T-helper 17 cell (primary cell): Measurements from ENCODE around the gene TRAF3IP3. TPM values are rescaled to one million over a fixed set of nuclear protein-coding genes. Genes with fewer than 3 reads are reported as not detected.

ENCODE experiments used
- ATAC-seq: fragments of 150-1000 bp; cut with Tn5 transposase; 2 replicates; pipeline ENCODE4 v1.10.0; 2021; ENCODE audit warnings: mild to moderate bottlenecking, moderate library complexity
- DNase-seq, 3 donors: peaks; one replicate each; pipeline versions ENCODE4 v3.0.0 to v3.0.0-alpha.2; 2020 to 2021
- H3K9me3 ChIP-seq: one replicate; pipeline ENCODE4 v1.7.0; 2013; ENCODE audit warnings: low read length, mild to moderate bottlenecking; ENCODE audit not compliant: control insufficient read depth, poor library complexity, severe bottlenecking
- H3K27ac Mint-ChIP-seq: one replicate; pipeline ENCODE4 v1.8.0; 2022; ENCODE audit warnings: mild to moderate bottlenecking, moderate library complexity, mixed read lengths
- H3K27me3 Mint-ChIP-seq: one replicate; pipeline ENCODE4 v1.8.0; 2022; ENCODE audit warnings: mixed read lengths
- H3K36me3 Mint-ChIP-seq: one replicate; pipeline ENCODE4 v1.8.0; 2022; ENCODE audit warnings: low read depth, mixed read lengths
- H3K4me1 Mint-ChIP-seq: one replicate; pipeline ENCODE4 v1.8.0; 2022; ENCODE audit warnings: mild to moderate bottlenecking, mixed read lengths
- H3K4me3 Mint-ChIP-seq: one replicate; pipeline ENCODE4 v1.8.0; 2022; ENCODE audit warnings: mild to moderate bottlenecking, moderate library complexity, mixed read lengths
- total RNA-seq, 4 donors: library from RNA in 2 of 4; stranded (reverse) in 2 of 4; gene quantifications; one replicate each; pipeline ENCODE4 v1.2.3 and lab custom pipeline; 2022 to 2026

Gene TRAF3IP3
- total RNA-seq, 2 donors from 2014 or later = 286 to 288 TPM

DNA sequence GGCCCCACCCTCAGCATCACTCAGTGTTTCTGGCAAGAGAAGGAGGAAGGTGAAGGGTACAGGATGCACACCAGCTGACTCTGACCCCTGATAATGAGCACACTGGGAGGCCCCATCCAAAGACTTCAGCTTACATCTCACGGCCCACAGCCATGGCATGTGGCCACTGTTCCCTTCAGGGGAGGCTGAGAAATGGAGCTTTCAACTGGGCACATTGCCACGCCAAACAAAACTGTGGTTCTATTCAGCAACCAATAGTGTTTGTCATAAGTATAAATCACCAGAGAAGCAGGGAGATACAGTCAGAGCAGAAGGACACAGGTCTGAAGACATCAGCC is 12.7 kb upstream of the TRAF3IP3 start:
- H3K27me3 Mint-ChIP-seq = no peaks in the 10 kb centered on the region
- ATAC-seq (no peak), DNase-seq (no peak)
- H3K4me3 Mint-ChIP-seq = no peak overlapping the region
- peak overlapping the region; percentile 82 for H3K27ac Mint-ChIP-seq
- peaks cover 2% of the 10 kb centered on the region for H3K36me3 Mint-ChIP-seq
- peaks cover 20% of the 10 kb centered on the region for H3K4me1 Mint-ChIP-seq
- H3K9me3 ChIP-seq = no peaks in the 10 kb centered on the region

DNA sequence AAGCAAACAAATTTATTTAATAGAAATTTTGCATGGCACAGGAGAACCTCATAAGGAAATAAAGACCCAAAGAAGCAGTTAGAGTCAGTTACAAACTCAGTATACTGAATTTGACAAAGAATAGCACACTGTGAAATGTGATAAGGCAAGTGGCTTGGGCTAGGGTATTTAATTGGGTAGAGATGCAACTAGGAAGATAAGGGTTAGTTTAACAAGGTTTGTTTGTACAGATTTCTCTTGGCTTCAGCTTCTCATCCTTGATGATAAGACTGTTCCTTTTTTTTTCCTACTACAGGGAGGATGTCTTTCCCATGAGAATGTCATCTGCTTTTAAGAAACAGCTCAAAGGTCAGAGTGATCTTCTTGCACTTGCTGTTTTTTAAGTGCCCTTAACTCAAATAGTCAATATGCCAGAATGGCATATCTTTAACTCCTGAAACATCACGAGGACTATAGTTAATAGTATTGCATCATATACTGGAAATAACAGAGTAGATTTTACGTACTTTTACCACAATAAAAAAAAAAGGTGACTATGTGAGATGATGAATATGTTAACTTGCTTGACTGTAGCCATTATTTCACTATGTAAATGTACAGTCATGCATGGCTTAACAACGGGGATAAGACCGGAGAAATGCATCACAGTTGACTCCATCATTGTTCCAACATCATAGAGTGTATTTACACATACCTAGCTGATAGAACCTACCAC is 9.2 kb upstream of the TRAF3IP3 start:
- no peak overlapping the region for H3K4me3 Mint-ChIP-seq

DNA sequence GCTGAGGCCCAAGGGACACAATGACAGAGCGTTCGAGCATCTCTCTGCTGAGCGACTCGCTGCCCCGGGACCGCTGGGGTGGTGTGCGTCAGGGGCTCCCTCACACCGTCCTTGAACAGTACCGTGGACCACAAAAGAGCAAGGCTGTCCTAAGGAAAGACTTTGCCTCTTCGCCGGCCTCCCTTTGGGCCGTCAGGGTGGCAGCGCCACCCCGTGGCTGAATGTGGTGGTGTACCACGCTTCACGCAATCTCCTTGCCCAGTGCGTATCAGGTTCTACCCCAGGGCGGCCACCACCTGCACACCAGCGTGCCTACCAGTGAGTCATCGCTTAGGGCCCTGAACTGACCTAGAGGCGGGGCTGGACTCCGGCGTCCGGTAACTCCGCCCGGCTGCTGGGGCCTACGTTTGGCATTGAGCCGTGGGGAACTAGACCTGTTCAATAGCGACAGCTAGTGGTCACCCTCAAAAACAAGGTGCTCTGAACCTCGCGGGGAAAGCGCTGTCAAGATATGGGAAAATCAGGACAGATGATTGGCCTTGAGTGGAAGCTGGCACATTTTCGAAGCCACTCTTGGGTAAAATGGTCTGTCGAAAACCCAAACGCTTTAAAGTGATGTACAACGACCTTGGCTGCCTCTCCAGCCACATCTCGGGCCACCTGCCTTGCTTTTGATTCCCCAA is 8.1 kb upstream of the TRAF3IP3 start:
- no peaks in the 10 kb centered on the region for H3K27me3 Mint-ChIP-seq
- peak; percentile 88 for ATAC-seq
- H3K4me1 Mint-ChIP-seq = peaks cover 45% of the 10 kb centered on the region

More for the DNA sequence above, 9.2 kb upstream of the TRAF3IP3 start:
- no peak for ATAC-seq
- H3K27ac Mint-ChIP-seq = peak overlapping the region; percentile 94
- DNase-seq = no peak
- H3K4me1 Mint-ChIP-seq = peaks cover 40% of the 10 kb centered on the region
- H3K27me3 Mint-ChIP-seq = no peaks in the 10 kb centered on the region
- H3K9me3 ChIP-seq = no peaks in the 10 kb centered on the region
- no peaks in the 10 kb centered on the region for H3K36me3 Mint-ChIP-seq

DNA sequence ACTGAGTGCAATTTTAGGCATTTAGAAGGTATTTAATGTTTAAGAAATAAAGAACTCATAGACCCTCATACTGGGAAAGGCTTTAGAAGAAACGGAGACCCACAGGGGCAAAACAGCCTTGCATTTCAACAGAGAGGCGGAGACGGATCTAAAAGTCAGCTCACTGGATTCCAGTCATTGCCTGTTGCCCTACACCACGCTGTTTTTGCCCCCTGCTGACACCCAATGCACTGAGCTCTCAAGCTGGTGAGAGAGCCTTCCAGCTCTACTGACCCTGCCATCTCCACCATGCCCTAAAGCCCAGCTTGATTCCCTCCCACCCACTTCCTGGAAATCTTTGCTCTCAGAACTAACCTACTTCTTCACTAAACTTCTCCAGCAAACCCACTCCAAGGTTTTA is 7.2 kb upstream of the TRAF3IP3 start:
- no peaks in the 10 kb centered on the region for H3K9me3 ChIP-seq
- DNase-seq (no peak), ATAC-seq (no peak)
- Mint-ChIP-seq H3K27me3 (no peaks in the 10 kb centered on the region), H3K4me1 (peaks cover 40% of the 10 kb centered on the region), H3K4me3 (peak overlapping the region; percentile 86), H3K36me3 (no peaks in the 10 kb centered on the region), H3K27ac (peak overlapping the region; percentile 94)

More for the DNA sequence above, 8.1 kb upstream of the TRAF3IP3 start:
- no peaks in the 10 kb centered on the region for H3K9me3 ChIP-seq
- DNase-seq = peak; percentile 70 to 77 (median 75)
- peak overlapping the region; percentile 86 for H3K4me3 Mint-ChIP-seq
- H3K36me3 Mint-ChIP-seq = no peaks in the 10 kb centered on the region
- peak overlapping the region; percentile 94 for H3K27ac Mint-ChIP-seq

DNA sequence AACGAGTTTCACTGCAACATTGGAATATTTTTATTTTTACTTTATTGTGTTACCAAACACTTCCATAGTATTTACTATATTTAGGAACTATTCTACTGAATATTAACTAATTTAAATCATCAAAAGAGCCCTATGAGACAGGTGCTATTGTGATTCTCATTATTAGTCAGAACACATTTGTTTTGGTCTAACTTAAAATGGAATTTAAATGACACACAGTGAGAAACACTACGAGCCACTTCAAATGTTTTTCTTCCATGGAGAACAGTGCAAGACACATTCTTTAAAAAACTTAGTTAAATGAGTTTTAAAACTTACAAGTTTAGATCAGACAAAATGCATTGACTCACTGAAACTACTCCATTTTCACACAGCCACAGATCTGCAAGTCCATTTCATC is 6.6 kb upstream of the TRAF3IP3 start:
- Mint-ChIP-seq H3K4me1 (peaks cover 43% of the 10 kb centered on the region), H3K36me3 (no peaks in the 10 kb centered on the region), H3K27ac (peak overlapping the region; percentile 85), H3K4me3 (no peak overlapping the region), H3K27me3 (no peaks in the 10 kb centered on the region)
- no peaks in the 10 kb centered on the region for H3K9me3 ChIP-seq
- no peak for DNase-seq
- no peak for ATAC-seq

DNA sequence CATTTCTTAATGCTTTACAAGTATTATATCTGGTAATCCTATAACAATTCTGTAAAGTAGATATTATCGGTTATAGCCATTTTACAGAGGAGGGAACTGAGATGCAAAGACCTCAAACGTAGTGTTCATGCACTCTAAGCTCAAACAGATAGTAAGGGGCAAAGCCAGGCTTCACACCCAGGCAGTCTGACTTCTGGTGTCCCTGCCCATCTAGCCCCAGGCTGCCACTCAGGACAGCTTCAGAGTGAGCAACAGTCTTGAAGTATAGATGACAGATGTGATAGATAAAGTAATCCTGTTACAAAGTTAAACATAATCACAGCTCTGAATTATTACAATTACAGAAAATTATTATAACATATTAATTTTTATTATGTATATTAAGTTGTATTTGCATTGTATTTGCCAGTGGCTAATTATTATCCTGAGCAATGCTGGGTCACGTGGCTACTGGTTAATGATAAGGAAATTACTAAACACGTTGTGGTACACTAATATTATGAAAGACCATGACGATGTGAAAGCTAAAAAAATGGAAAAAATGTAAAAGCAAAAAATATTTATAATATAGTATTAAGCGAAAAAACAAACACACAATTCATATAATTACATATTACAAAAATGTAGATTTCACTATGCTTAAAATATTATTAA is 6.1 kb upstream of the TRAF3IP3 start:
- Mint-ChIP-seq H3K27ac (peak overlapping the region; percentile 85), H3K4me1 (peaks cover 44% of the 10 kb centered on the region), H3K27me3 (no peaks in the 10 kb centered on the region), H3K4me3 (no peak overlapping the region), H3K36me3 (no peaks in the 10 kb centered on the region)
- no peak for ATAC-seq
- DNase-seq = no peak
- no peaks in the 10 kb centered on the region for H3K9me3 ChIP-seq

DNA sequence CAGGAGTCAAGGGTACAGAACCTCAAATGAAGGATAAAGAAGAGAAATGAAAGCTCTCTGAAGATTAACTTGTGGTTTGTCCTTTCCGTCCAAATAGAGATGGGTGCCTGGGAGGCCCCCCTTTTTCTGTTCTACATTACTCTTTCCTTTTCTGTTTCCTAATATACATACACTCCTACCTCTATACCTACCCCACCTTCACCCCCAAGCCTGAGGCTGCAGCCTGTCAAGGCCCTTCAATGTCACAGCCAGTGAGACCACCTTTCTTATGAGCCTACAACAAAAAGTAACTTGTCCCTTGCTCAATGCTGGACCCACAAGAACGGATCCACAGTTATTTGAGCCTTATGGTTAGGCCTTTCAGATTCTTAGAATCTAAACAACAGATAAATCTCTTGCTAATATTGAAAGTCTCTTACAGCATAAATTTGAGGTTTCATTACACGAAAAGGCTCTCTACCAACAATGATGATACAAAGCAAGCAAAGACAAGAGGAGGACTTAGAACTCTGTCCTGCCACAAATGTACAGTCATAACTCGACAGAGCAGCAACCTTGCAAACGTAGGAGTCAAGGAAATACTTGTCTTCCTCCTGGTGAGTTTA is 4.1 kb upstream of the TRAF3IP3 start:
- H3K9me3 ChIP-seq = no peaks in the 10 kb centered on the region
- Mint-ChIP-seq H3K27ac (peak overlapping the region; percentile 98), H3K27me3 (no peaks in the 10 kb centered on the region), H3K36me3 (peaks cover 3% of the 10 kb centered on the region), H3K4me1 (peaks cover 59% of the 10 kb centered on the region), H3K4me3 (peak overlapping the region; percentile 86)
- DNase-seq (no peak), ATAC-seq (no peak)

DNA sequence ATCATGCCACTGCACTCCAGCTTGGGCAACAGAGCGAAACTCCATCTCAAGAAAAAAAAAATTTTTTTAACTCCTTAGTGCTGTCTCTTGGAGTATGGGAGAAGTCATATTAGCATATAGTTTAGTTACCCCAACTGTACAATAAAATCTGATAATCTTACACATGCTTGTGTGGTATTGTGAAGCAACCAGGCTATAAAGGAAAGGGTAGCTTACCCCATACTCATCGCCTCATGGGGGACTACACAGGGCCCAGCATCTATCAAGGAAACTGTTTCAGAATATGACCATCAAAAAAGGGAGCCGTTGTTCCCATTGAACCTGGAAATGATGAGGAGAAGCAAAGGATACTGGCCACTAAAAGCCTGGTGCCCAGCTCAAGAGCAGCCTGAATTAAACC is 3.0 kb upstream of the TRAF3IP3 start:
- Mint-ChIP-seq H3K36me3 (peaks cover 3% of the 10 kb centered on the region), H3K27ac (no peak overlapping the region), H3K4me1 (peaks cover 57% of the 10 kb centered on the region), H3K4me3 (no peak overlapping the region), H3K27me3 (no peaks in the 10 kb centered on the region)
- DNase-seq (no peak), ATAC-seq (no peak)
- no peaks in the 10 kb centered on the region for H3K9me3 ChIP-seq

DNA sequence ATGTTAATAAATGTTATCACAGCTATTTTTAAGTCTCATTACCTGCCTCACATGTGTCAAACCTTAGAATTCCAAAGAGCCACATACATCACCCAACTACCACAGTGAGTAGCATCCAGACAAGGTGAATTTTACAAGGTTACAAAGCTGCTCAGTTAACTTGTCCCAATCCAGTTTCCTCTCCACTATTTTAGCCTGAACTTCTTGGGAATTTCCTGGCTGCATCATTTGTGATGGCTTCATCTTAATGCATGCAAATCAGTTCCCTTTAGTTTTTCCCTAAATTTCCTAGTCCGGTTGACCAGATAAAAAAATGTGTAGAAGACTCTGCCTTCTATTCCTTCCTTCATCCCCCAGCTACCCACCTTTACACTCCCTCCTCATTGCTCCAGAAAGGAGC is 597 bp upstream of the TRAF3IP3 start:
- Mint-ChIP-seq H3K36me3 (peaks cover 6% of the 10 kb centered on the region), H3K4me3 (peak overlapping the region; percentile 99), H3K27me3 (no peaks in the 10 kb centered on the region), H3K27ac (no peak overlapping the region), H3K4me1 (peaks cover 63% of the 10 kb centered on the region)
- no peaks in the 10 kb centered on the region for H3K9me3 ChIP-seq
- no peak for ATAC-seq
- DNase-seq = no peak

DNA sequence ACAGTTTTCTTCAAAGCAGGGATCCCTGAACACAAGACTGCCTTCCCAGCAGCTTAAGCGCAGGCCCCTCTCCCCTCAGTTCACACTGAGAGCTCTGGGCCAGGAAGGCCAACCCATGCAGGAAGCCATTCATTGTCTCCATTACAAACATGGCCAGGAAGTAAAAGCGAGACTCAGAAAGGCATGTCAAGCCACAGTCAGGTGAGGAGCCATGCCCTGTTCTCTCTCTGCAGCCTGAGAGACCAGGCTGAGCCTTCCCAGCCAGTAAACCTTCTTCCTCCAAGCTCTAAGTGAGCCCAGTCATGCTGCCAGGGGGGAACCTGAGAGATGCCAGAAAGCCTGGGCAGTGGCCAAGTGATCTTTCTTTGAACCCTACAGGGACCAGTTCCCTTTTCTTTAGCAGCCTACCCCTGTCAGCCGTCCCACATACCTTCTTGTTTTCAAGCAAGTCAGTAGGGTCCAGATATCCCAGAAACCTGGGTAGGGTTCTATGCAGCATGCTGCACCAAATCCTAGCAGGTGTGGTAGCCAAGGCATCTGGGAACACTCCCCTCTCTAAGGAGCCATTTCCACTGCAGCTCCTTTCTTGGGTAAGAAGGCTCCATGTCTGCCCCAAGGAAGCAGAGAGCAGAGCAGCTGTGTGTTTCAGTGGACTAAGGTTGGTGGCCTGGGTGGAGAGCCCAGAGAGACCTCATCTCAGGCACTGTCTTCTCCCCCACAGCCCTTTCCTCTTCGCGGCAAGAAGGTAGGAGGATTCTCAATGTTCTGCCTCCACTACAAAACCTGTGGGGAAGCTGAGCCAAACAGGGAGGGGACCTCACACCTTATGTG is 977 bp downstream of the TRAF3IP3 start:
- H3K9me3 ChIP-seq = no peaks in the 10 kb centered on the region
- peak; percentile 56 for ATAC-seq
- Mint-ChIP-seq H3K4me3 (peak overlapping the region; percentile 99), H3K4me1 (peaks cover 64% of the 10 kb centered on the region), H3K36me3 (peaks cover 10% of the 10 kb centered on the region), H3K27ac (no peak overlapping the region), H3K27me3 (no peaks in the 10 kb centered on the region)
- DNase-seq = peak in 2 of 3 donors; percentile 18 to 26

DNA sequence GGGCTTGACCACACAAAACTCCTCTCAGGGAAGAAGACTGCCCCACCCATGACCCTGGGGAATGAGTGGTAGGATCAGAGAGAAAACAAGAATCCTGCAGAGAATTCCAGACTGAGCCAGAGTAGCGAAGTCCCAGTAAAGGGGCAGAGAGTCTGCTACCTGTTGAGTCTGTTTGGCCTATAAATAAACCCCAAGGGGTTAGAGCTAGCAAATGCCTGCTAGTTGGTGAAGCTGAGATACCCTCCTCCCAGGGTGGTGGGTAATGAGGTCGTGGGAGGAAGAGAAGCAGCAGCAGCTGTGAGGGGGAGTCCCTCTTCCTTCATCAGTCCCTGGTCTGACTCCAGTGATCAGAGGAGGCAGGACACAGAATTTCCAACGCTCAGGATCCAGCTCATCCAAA is 2.5 kb downstream of the TRAF3IP3 start:
- Mint-ChIP-seq H3K36me3 (peaks cover 13% of the 10 kb centered on the region), H3K4me1 (peaks cover 72% of the 10 kb centered on the region), H3K27ac (no peak overlapping the region), H3K27me3 (no peaks in the 10 kb centered on the region), H3K4me3 (peak overlapping the region; percentile 99)
- no peaks in the 10 kb centered on the region for H3K9me3 ChIP-seq
- DNase-seq (no peak), ATAC-seq (no peak)

DNA sequence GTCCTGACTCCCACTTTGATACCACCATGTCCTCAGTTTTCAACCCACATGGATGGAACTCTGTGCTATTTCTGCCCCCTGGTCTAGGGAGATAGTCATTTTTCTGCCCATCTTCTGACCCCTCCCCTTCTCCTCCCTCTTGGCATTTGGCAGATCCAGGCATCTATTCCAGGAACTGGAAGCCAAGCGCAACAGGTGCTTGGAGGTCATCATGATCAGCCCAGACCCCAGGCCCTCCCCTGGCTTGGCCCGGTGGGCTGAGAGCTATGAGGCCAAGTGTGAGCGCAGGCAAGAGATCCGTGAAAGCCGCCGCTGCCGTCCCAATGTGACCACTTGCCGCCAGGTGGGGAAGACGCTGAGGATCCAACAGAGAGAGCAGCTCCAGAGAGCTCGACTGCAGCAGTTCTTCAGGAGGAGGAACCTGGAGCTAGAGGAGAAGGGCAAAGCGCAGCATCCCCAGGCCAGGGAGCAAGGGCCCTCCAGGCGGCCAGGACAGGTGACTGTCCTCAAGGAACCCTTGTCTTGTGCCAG is 4.0 kb downstream of the TRAF3IP3 start:
- DNase-seq (no peak), ATAC-seq (no peak)
- peaks cover 17% of the 10 kb centered on the region for H3K36me3 Mint-ChIP-seq
- no peak overlapping the region for H3K4me3 Mint-ChIP-seq
- H3K27me3 Mint-ChIP-seq = no peaks in the 10 kb centered on the region
- H3K4me1 Mint-ChIP-seq = peaks cover 72% of the 10 kb centered on the region
- no peak overlapping the region for H3K27ac Mint-ChIP-seq
- no peaks in the 10 kb centered on the region for H3K9me3 ChIP-seq
